Fibroblast of the aortic adventitia (primary cell): ENCODE data around the gene NQO2. TPM values are rescaled to one million over a fixed set of nuclear protein-coding genes. Genes with fewer than 3 reads are reported as not detected.

ENCODE experiments used
- DNase-seq: peaks from one replicate; pipeline ENCODE4 v3.0.0-alpha.2; 2010; ENCODE audit warnings: low read depth
- H3K4me3 ChIP-seq: 2 replicates; pipeline ENCODE4 v1.5.1; 2011; ENCODE audit warnings: low read depth, mild to moderate bottlenecking, control low read depth, low read length, moderate library complexity
- total RNA-seq: library from RNA; depleted of rRNA; stranded (reverse); fragments of >200 nt; gene quantifications from 2 replicates; pipeline ENCODE4 v1.2.3, GENCODE V29; 2012; ENCODE audit warnings: low replicate concordance
- TF ChIP-seq, protein P1 (sequence below): IDR thresholded peaks from 2 replicates; pipeline ENCODE4 v1.5.1; 2011; ENCODE audit warnings: mild to moderate bottlenecking, low read length, control low read depth, inconsistent platforms; ENCODE audit not compliant: insufficient read depth

The NQO2 gene
- total RNA-seq, 1 donor: 47.7 TPM

DNA sequence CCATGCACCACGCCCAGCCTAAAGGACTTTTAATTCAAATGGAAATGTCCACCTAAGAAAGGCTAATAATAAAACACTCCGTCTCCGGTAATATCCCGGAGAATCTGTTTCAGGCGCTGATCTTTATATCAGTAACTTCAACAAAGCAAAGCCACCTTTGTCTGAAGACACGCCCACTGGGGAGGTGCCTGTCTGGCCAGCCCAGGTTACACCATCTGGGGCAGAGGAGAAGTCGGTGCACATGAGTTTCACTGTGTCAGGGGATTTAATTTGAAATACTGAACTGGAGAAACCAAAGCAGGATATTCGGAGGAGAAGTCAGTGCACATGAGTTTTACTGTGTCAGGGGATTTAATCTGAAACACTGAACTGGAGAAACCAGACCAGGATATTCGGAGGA lies 37.7 kb upstream of the NQO2 start:
- TF ChIP-seq, protein P1, sequence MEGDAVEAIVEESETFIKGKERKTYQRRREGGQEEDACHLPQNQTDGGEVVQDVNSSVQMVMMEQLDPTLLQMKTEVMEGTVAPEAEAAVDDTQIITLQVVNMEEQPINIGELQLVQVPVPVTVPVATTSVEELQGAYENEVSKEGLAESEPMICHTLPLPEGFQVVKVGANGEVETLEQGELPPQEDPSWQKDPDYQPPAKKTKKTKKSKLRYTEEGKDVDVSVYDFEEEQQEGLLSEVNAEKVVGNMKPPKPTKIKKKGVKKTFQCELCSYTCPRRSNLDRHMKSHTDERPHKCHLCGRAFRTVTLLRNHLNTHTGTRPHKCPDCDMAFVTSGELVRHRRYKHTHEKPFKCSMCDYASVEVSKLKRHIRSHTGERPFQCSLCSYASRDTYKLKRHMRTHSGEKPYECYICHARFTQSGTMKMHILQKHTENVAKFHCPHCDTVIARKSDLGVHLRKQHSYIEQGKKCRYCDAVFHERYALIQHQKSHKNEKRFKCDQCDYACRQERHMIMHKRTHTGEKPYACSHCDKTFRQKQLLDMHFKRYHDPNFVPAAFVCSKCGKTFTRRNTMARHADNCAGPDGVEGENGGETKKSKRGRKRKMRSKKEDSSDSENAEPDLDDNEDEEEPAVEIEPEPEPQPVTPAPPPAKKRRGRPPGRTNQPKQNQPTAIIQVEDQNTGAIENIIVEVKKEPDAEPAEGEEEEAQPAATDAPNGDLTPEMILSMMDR: no peak
- no peak for DNase-seq
- no peak overlapping the region for H3K4me3 ChIP-seq

DNA sequence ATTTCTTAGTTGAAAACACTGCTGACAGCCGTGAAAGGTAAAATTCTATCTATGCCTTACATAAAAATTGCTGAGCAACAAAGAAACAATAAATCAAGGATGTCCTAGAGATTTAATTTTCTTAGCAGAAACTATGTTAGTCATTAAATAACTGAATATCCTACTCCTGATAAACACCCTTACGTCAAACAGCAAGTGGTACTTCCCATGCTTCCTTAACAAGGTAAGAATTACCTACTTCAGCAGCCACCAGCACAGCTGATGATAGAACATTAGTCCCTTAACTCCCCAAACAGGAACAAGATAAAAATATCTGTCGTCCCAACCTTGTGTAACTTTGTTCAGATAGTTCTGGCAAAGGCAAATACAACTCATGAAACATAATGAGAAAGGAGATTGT lies 37.1 kb upstream of the NQO2 start:
- no peak overlapping the region for H3K4me3 ChIP-seq
- TF ChIP-seq, protein P1: no peak
- DNase-seq: no peak

GRCh38 chr6:2963756-2964155 lies 35.9 kb upstream of the NQO2 start:
- H3K4me3 ChIP-seq: no peak overlapping the region
- no peak for DNase-seq
- TF ChIP-seq, protein P1: no peak

DNA sequence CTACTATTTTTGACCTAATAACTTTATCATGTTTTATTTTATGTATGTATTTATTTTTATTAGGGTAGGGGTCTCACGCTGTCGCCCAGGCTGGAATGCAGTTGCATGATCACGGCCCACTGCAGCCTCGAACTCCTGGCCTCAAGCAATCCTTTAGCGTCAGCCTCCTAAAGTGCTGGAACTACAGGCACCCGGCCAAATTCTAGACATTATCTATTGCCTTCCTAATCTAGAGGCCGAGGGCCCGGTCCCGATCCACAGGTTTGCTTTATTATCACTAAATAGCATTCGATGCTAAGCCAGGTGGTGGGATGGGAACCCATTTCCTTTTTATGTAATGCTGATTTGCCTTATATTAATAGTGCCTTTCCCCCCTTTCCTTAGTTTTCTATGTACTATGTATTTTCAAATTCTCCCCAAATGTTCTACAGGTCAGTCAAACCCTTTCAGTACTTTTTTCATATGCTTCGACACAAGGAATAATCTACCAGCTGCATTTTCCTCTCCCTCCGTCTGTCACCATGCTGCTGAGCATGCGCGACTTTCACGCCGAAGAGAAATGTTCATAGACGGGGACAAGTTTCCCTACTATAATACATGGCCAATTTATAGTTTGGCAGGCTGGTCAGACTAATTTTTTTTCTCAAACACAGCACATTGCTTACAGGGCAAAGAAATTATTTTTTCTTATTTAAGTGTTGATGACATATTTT lies 34.7 kb upstream of the NQO2 start:
- DNase-seq: no peak
- no peak overlapping the region for H3K4me3 ChIP-seq
- TF ChIP-seq, protein P1: no peak

DNA sequence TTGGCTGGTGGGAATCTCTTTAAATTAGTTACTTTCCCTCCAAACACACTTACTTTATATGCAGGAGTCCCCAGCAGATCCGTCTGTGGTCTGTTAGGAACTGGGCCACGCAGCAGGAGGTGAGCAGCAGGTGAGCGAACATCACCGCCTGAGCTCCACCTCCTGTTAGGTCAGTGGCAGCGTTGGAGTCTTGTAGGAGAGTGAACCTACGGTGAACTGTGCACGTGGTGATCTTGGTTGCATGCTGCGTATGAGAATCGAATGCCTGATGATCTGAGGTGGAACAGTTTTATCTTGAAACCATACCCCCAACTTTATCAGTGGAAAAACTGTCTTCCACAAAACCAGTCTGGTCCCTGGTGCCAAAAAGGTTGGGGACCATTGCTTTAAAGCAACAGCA lies 33.3 kb upstream of the NQO2 start:
- H3K4me3 ChIP-seq: no peak overlapping the region
- no peak for DNase-seq
- TF ChIP-seq, protein P1: no peak

DNA sequence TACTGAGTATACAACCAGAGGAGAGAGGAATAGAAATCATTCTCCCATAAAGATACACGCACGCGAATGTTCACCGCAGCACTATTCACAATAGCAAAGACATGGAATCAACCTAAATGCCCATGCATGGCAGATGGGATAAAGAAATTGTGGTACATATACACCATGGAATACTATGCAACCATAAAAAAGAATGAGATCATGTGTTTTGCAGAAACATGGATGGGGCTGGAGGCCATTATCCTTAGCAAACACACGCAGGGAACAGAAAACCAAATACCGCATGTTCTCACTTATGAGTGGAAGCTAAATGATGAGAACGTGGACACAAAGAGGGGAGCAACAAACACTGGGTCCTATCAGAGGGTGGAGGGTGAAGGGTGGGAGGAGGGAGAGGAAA lies 31.8 kb upstream of the NQO2 start:
- DNase-seq: no peak
- no peak overlapping the region for H3K4me3 ChIP-seq
- TF ChIP-seq, protein P1: no peak
